PFSK-1 (cell line): Measurements from ENCODE around the gene SLC26A6.

Experiments used
- FOXP2 ChIP-seq: optimal IDR thresholded peaks from 2 replicates; pipeline ENCODE3; 2011; ENCODE audit warnings: borderline replicate concordance, control low read depth, inconsistent platforms; ENCODE audit not compliant: insufficient read depth; ENCODE audit errors: extremely low read length, extremely low read depth
- POLR2AphosphoS5 ChIP-seq: IDR thresholded peaks from 2 replicates; pipeline ENCODE4 v1.6.1; 2012; ENCODE audit warnings: low read depth, mild to moderate bottlenecking, control low read depth, low read length, moderate library complexity
- SIN3A ChIP-seq: IDR thresholded peaks from 2 replicates; pipeline ENCODE4 v1.6.1; 2012; ENCODE audit warnings: mild to moderate bottlenecking, low read length, moderate library complexity, borderline replicate concordance; ENCODE audit not compliant: insufficient read depth
- TAF1 ChIP-seq: IDR thresholded peaks from 2 replicates; pipeline ENCODE4 v1.6.1; 2012; ENCODE audit warnings: low read length, control low read depth, borderline replicate concordance; ENCODE audit not compliant: insufficient read depth
- TF ChIP-seq, protein P1 (sequence below), 2 experiments: IDR thresholded peaks; 2 replicates each; pipeline versions ENCODE4 v1.6.1 to v1.8.0; 2011 to 2012; ENCODE audit warnings: low read depth in 2 of 2, low read length in 2 of 2, control low read depth in 1 of 2, inconsistent platforms in 1 of 2, mild to moderate bottlenecking in 1 of 2, moderate library complexity in 1 of 2; ENCODE audit not compliant: insufficient read depth in 1 of 2

Gene SLC26A6

DNA sequence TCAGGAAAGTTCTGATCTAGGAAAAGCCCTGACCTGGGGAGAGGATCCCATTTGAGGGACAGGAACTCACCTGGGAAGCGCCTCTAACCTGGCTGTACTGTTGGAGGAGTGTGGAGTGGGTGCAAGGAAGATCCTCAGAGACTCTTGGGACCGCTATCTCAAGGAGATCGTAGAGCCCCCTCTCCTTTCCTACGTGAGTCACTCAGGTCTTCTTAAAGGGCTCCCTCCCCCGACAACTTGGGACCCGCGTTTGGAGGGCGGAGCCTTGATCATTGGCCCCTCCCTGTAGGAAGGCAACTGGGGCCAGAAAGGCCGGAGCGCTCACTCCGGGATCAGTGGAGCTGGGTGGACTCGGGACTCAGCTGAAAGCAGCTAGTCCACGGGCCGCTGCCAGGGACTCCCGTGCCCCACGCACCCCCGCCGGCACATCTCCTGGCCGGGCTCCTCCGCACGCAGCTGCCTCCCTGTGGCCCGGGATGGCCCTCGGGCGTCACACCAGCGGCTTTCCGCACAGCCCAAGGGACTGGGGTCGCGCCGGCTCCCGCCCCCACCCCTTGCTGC lies 520 bp downstream of the SLC26A6 start:
- TF ChIP-seq SIN3A (no peak), FOXP2 (no peak), TAF1 (no peak), POLR2AphosphoS5 (peak; percentile 53; the same call in 1 of the 2 replicates)
- TF ChIP-seq, protein P1, sequence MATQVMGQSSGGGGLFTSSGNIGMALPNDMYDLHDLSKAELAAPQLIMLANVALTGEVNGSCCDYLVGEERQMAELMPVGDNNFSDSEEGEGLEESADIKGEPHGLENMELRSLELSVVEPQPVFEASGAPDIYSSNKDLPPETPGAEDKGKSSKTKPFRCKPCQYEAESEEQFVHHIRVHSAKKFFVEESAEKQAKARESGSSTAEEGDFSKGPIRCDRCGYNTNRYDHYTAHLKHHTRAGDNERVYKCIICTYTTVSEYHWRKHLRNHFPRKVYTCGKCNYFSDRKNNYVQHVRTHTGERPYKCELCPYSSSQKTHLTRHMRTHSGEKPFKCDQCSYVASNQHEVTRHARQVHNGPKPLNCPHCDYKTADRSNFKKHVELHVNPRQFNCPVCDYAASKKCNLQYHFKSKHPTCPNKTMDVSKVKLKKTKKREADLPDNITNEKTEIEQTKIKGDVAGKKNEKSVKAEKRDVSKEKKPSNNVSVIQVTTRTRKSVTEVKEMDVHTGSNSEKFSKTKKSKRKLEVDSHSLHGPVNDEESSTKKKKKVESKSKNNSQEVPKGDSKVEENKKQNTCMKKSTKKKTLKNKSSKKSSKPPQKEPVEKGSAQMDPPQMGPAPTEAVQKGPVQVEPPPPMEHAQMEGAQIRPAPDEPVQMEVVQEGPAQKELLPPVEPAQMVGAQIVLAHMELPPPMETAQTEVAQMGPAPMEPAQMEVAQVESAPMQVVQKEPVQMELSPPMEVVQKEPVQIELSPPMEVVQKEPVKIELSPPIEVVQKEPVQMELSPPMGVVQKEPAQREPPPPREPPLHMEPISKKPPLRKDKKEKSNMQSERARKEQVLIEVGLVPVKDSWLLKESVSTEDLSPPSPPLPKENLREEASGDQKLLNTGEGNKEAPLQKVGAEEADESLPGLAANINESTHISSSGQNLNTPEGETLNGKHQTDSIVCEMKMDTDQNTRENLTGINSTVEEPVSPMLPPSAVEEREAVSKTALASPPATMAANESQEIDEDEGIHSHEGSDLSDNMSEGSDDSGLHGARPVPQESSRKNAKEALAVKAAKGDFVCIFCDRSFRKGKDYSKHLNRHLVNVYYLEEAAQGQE (IDR thresholded peaks at IDR 0.05; ENCODE audit: insufficient read depth in 1 of 2, low read depth in 2 of 2, low read length in 2 of 2), result no peak

DNA sequence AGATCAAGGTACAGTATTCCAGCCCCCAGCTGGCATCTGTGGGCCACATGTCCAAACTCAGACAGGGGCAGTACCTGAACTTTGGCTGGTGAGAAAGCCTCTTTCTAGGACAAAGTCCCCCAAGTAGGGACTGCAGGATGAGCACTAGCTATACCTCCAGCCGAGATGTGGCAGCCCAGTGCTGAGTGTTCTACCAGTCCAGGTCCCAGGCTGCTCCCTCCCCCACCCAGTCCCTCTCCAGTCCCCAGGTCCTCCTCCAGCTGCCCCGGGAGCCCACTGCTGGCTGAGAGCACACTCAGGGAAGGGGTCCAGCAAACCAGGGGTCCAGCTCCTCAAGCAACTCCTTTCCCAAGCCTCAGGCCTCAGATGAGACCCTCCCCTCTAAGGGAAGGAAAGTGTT lies 1.5 kb downstream of the SLC26A6 start:
- no peak for TF ChIP-seq TAF1
- TF ChIP-seq SIN3A, result no peak
- TF ChIP-seq POLR2AphosphoS5, result no peak
- TF ChIP-seq FOXP2, result no peak
- TF ChIP-seq, protein P1 (IDR thresholded peaks at IDR 0.05; ENCODE audit: insufficient read depth in 1 of 2, low read depth in 2 of 2, low read length in 2 of 2), result no peak

DNA sequence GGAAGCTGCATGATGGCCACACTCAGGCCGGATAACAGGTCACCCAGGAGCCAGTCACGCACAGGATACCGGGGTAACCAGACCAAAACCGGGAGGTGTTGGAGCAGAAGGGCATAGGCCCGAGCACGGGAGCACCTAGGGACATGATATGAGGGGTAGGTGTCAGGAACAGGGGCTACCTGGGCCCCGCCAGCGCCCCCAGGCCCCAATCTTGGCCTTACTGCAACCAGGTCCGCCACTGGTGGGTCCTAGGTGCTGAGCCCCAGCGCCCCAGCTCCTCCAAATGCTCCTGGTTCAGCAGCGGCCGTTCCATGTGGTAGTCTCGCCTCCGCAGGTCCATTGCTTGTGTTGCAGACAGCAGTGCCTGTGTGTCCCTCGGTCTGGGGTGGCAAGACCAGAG lies 2.0 kb downstream of the SLC26A6 start:
- TF ChIP-seq SIN3A (no peak), POLR2AphosphoS5 (no peak), FOXP2 (no peak), TAF1 (no peak)
- TF ChIP-seq, protein P1 (IDR thresholded peaks at IDR 0.05; ENCODE audit: insufficient read depth in 1 of 2, low read depth in 2 of 2, low read length in 2 of 2), result no peak

DNA sequence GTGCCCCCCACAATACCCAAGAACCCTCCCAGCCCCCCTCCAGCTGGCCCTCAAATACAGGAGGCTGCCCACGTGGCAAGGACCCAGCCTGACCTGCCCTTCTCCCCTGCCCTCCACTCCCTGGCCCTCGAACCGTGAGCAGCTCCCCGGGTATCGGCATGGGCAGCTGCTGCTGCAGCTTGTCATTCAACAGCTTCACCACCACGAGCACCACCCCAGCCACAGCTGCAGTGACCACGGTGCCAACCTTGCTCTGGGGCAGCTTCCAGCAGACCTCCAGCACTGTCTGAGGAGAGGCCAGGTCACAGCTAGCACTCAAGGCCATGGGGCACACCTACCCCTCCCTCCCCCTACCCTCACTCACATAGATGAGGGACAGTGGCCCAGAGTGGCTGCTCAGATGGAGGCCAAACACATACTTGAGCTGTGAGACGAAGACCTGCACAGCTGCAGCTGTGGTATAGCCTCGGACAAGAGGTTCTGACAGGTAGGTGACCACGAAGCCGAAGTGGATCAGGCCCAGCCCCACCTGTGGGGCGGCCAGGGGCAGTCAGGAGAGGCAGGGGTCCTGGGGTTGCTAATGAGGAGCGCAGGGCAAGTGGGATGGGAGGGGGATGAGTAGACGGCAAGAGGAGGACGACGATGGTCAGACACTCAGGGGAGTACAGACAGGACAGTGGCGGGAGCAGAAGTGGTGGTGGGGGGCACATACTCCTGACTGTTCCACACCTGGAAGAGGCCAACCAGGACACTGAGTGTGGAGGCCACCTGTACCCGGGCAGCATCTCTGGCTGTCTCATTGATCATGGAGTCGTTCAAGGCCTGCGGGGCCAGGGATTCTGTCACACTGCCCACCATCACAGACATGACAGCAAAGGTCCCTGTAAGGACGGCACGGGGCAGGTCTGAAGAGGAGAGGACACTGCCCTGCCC lies 3.5 kb downstream of the SLC26A6 start:
- no peak for TF ChIP-seq POLR2AphosphoS5
- no peak for TF ChIP-seq SIN3A
- no peak for TF ChIP-seq TAF1
- no peak for TF ChIP-seq FOXP2
- TF ChIP-seq, protein P1 (IDR thresholded peaks at IDR 0.05; ENCODE audit: insufficient read depth in 1 of 2, low read depth in 2 of 2, low read length in 2 of 2), result no peak
